H9 (cell line): Measurements from ENCODE around the gene EDEM2. TPM values are rescaled to one million over a fixed set of nuclear protein-coding genes. Genes with fewer than 3 reads are reported as not detected.
"Not testable (repeated sequence)": the region's sequence is repeated elsewhere in the genome, so short reads cannot be mapped to it uniquely, and the experiment has no call there.

ENCODE experiments used
- DNase-seq: peaks from one replicate; pipeline ENCODE4 v3.0.0-alpha.2; 2017
- H2AFZ ChIP-seq: one replicate; pipeline ENCODE4 v1.6.1; 2013; ENCODE audit warnings: mild to moderate bottlenecking, low read length, control low read depth, moderate library complexity
- H2AK5ac ChIP-seq: 2 replicates; pipeline ENCODE4 v1.6.1; 2013; ENCODE audit warnings: low read length, control low read depth, mixed read lengths; ENCODE audit not compliant: insufficient read length
- H2BK120ac ChIP-seq: one replicate; pipeline ENCODE4 v1.6.1; 2013; ENCODE audit warnings: low read depth, mild to moderate bottlenecking, low read length, control low read depth, inconsistent platforms; ENCODE audit not compliant: poor library complexity, severe bottlenecking
- H2BK12ac ChIP-seq: 2 replicates; pipeline ENCODE4 v1.6.1; 2013; ENCODE audit warnings: low read length, control low read depth, mixed read lengths, low read depth; ENCODE audit not compliant: insufficient read length
- H2BK15ac ChIP-seq: 2 replicates; pipeline ENCODE4 v1.6.1; 2013; ENCODE audit warnings: low read depth, low read length, control low read depth
- H2BK20ac ChIP-seq: one replicate; pipeline ENCODE4 v1.6.1; 2013; ENCODE audit warnings: low read depth, mild to moderate bottlenecking, low read length, control low read depth, inconsistent platforms; ENCODE audit not compliant: poor library complexity, severe bottlenecking
- H2BK5ac ChIP-seq: 2 replicates; pipeline ENCODE4 v1.6.1; 2013; ENCODE audit warnings: low read length, control low read depth, mixed read lengths; ENCODE audit not compliant: insufficient read length
- H3K14ac ChIP-seq: 2 replicates; pipeline ENCODE4 v1.6.1; 2013; ENCODE audit warnings: low read length, control low read depth; ENCODE audit not compliant: insufficient read depth
- H3K18ac ChIP-seq: 2 replicates; pipeline ENCODE4 v1.6.1; 2013; ENCODE audit warnings: low read depth, mild to moderate bottlenecking, mixed read lengths, low read length, control low read depth; ENCODE audit not compliant: insufficient read length
- H3K23ac ChIP-seq: 2 replicates; pipeline ENCODE4 v1.6.1; 2013; ENCODE audit warnings: low read length, control low read depth, mixed read lengths, low read depth; ENCODE audit not compliant: insufficient read length
- H3K23me2 ChIP-seq: 2 replicates; pipeline ENCODE4 v1.6.1; 2013; ENCODE audit warnings: low read depth, mild to moderate bottlenecking, mixed read lengths, low read length, control low read depth; ENCODE audit not compliant: insufficient read length, poor library complexity, severe bottlenecking
- H3K27ac ChIP-seq: 2 replicates; pipeline ENCODE4 v1.5.1; 2013; ENCODE audit warnings: low read length, control low read depth, mixed read lengths, low read depth; ENCODE audit not compliant: insufficient read length
- H3K27me3 ChIP-seq: 2 replicates; pipeline ENCODE4 v1.6.1; 2013; ENCODE audit warnings: low read length, control low read depth, inconsistent platforms; ENCODE audit not compliant: insufficient read depth
- H3K4ac ChIP-seq: 2 replicates; pipeline ENCODE4 v1.6.1; 2013; ENCODE audit warnings: low read depth, mild to moderate bottlenecking, control low read depth, inconsistent platforms, low read length, moderate library complexity
- H3K4me1 ChIP-seq: 2 replicates; pipeline ENCODE4 v1.6.1; 2013; ENCODE audit warnings: low read length, control low read depth, inconsistent platforms; ENCODE audit not compliant: insufficient read depth
- H3K4me2 ChIP-seq: 2 replicates; pipeline ENCODE4 v1.6.1; 2013; ENCODE audit warnings: low read length, control low read depth, mixed read lengths; ENCODE audit not compliant: insufficient read length, insufficient read depth
- H3K56ac ChIP-seq: 2 replicates; pipeline ENCODE4 v1.6.1; 2013; ENCODE audit warnings: low read depth, mild to moderate bottlenecking, mixed read lengths, low read length, control low read depth; ENCODE audit not compliant: insufficient read length
- H3K79me1 ChIP-seq: 2 replicates; pipeline ENCODE4 v1.6.1; 2013; ENCODE audit warnings: low read depth, mild to moderate bottlenecking, moderate library complexity, low read length, control low read depth, inconsistent platforms; ENCODE audit not compliant: insufficient read depth, poor library complexity, severe bottlenecking
- H3K79me2 ChIP-seq: 2 replicates; pipeline ENCODE4 v1.6.1; 2013; ENCODE audit warnings: low read length, control low read depth, inconsistent platforms; ENCODE audit not compliant: insufficient read depth
- H3K9ac ChIP-seq: 2 replicates; pipeline ENCODE4 v1.6.1; 2013; ENCODE audit warnings: low read length, control low read depth, mixed read lengths; ENCODE audit not compliant: insufficient read length; ENCODE audit errors: extremely low read depth
- H3K9me3 ChIP-seq: one replicate; pipeline ENCODE4 v1.6.1; 2013; ENCODE audit warnings: low read depth, low read length, inconsistent platforms; ENCODE audit not compliant: control insufficient read depth
- H3T11ph ChIP-seq: one replicate; pipeline ENCODE4 v1.6.1; 2013; ENCODE audit warnings: mild to moderate bottlenecking, low read length, control low read depth, inconsistent platforms
- H4K20me1 ChIP-seq: one replicate; pipeline ENCODE4 v1.6.1; 2013; ENCODE audit not compliant: control insufficient read depth, insufficient read length, insufficient read depth
- H4K5ac ChIP-seq: 2 replicates; pipeline ENCODE4 v1.6.1; 2013; ENCODE audit warnings: low read depth, mild to moderate bottlenecking, mixed read lengths, low read length, control low read depth; ENCODE audit not compliant: insufficient read length
- H4K8ac ChIP-seq: replicated peaks from 2 replicates; pipeline ENCODE4 v1.6.1; 2013; ENCODE audit warnings: low read length, control low read depth, mixed read lengths, low read depth; ENCODE audit not compliant: insufficient read length
- H4K91ac ChIP-seq: 2 replicates; pipeline ENCODE4 v1.6.1; 2013; ENCODE audit warnings: low read depth, mild to moderate bottlenecking, moderate library complexity, mixed read lengths, low read length, control low read depth; ENCODE audit not compliant: insufficient read length
- H3K27ac Mint-ChIP-seq, 3 experiments: 2 replicates in 2 of 3; 3 replicates in 1 of 3; pipeline ENCODE4 v1.8.0; 2020 to 2021; ENCODE audit warnings: mixed read lengths in 3 of 3, mild to moderate bottlenecking in 1 of 3, moderate library complexity in 1 of 3
- H3K27me3 Mint-ChIP-seq: 2 replicates; pipeline ENCODE4 v1.8.0; 2021; ENCODE audit warnings: low read depth, mild to moderate bottlenecking, moderate library complexity, mixed read lengths
- H3K36me3 Mint-ChIP-seq, 3 experiments: 2 replicates in 2 of 3; 3 replicates in 1 of 3; pipeline ENCODE4 v1.8.0; 2020 to 2021; ENCODE audit warnings: low read depth in 3 of 3, mixed read lengths in 3 of 3; ENCODE audit not compliant: insufficient read depth in 1 of 3
- H3K4me1 Mint-ChIP-seq, 2 experiments: 2 replicates each; pipeline ENCODE4 v1.8.0; 2020; ENCODE audit warnings: mixed read lengths in 2 of 2
- H3K4me3 Mint-ChIP-seq, 2 experiments: 2 replicates in 1 of 2; 3 replicates in 1 of 2; pipeline ENCODE4 v1.8.0; 2020 to 2021; ENCODE audit warnings: mild to moderate bottlenecking in 2 of 2, mixed read lengths in 2 of 2, moderate library complexity in 1 of 2
- H3K9me3 Mint-ChIP-seq, 2 experiments: 2 replicates in 1 of 2; 3 replicates in 1 of 2; pipeline ENCODE4 v1.8.0; 2020; ENCODE audit warnings: mild to moderate bottlenecking in 2 of 2, mixed read lengths in 2 of 2, moderate library complexity in 1 of 2
- CTCF ChIP-seq: fragments of 200-600 bp; sonication (generic); conservative IDR thresholded peaks from 3 replicates; pipeline ENCODE4 v1.8.0; 2021; ENCODE audit warnings: antibody characterized with exemption, mild to moderate bottlenecking
- WGBS: extraction: QIAGEN DNeasy Blood & Tissue Kit; methylation state at CpG from one replicate; pipeline ENCODE4 v1.1.7; 2013; ENCODE audit warnings: missing lambda C conversion rate, low lambda C conversion rate, mixed read lengths; ENCODE audit not compliant: insufficient read length; ENCODE audit errors: extremely low coverage; 5-methylcytosine and 5-hydroxymethylcytosine counted together
- total RNA-seq: library from RNA; stranded (reverse); gene quantifications from 2 replicates; pipeline ENCODE4 v1.2.1, GENCODE V29; 2021

EDEM2 gene
- total RNA-seq, 1 experiment from 2014 or later, result 27.8 TPM

- no peak for DNase-seq
- H3K23ac ChIP-seq, result no peak overlapping the region
- no CpG with 5 or more reads among the region's 4 CpGs for WGBS
- H3K14ac ChIP-seq, result no peak overlapping the region
- H3K27me3 Mint-ChIP-seq, result peaks cover 5% of the 10 kb centered on the region; the same call in 1 of the 2 replicates
- H2BK20ac ChIP-seq, result no peak overlapping the region
- H4K20me1 ChIP-seq, result no peaks in the 10 kb centered on the region
- H3K23me2 ChIP-seq, result no peaks in the 10 kb centered on the region
- no peak overlapping the region for H3T11ph ChIP-seq
- H3K27ac ChIP-seq, result no peak overlapping the region
- no peak overlapping the region for H3K4ac ChIP-seq
- no peaks in the 10 kb centered on the region for H3K79me2 ChIP-seq
- H3K9ac ChIP-seq, result no peak overlapping the region
- H3K4me1 Mint-ChIP-seq, result peaks cover 10 to 21% of the 10 kb centered on the region in 2 experiments
- no peaks in the 10 kb centered on the region for H3K27me3 ChIP-seq
- H3K4me3 Mint-ChIP-seq, result peak overlapping the region in 1 of 2 experiments; percentile 12; a peak in 2 of 5 replicates
- H2BK15ac ChIP-seq, result no peak overlapping the region
- peaks cover 2% of the 10 kb centered on the region in 2 experiments; a peak in 2 of 5 replicates for H3K9me3 Mint-ChIP-seq
- no peak overlapping the region for H4K91ac ChIP-seq
- no peak overlapping the region for H4K8ac ChIP-seq
- no peak for TF ChIP-seq CTCF
- H3K36me3 Mint-ChIP-seq, result peaks cover 0 to 3% (median 0%) of the 10 kb centered on the region in 3 experiments; a peak in 2 of 7 replicates
- no peak overlapping the region for H2AK5ac ChIP-seq
- H3K79me1 ChIP-seq, result no peaks in the 10 kb centered on the region
- no peak overlapping the region for H2BK12ac ChIP-seq
- H3K4me2 ChIP-seq, result no peak overlapping the region
- H2AFZ ChIP-seq, result no peak overlapping the region
- H2BK120ac ChIP-seq, result no peak overlapping the region
- no peak overlapping the region for H2BK5ac ChIP-seq
- no peak overlapping the region for H4K5ac ChIP-seq
- H3K56ac ChIP-seq, result no peak overlapping the region
- H3K27ac Mint-ChIP-seq, result no peak overlapping the region
- no peak overlapping the region for H3K18ac ChIP-seq
- H3K4me1 ChIP-seq, result peaks cover 2% of the 10 kb centered on the region; the same call in 1 of the 2 replicates
- H3K9me3 ChIP-seq, result no peaks in the 10 kb centered on the region
Measured at GRCh38 chr20:35165221-35166185, 18.4 kb upstream of the EDEM2 start.

- not testable (repeated sequence) for H3K4me3 Mint-ChIP-seq
Measured at GRCh38 chr20:35164531-35164930, 17.4 kb upstream of the EDEM2 start.

More at GRCh38 chr20:35164531-35164930, 17.4 kb upstream of the EDEM2 start:
- not testable (repeated sequence) for H3K18ac ChIP-seq, H3K4me1 ChIP-seq, H4K8ac ChIP-seq, H3K14ac ChIP-seq, H3K23me2 ChIP-seq, H3K27me3 ChIP-seq, H3T11ph ChIP-seq, H2BK120ac ChIP-seq, H4K20me1 ChIP-seq, H4K91ac ChIP-seq, H3K27ac Mint-ChIP-seq, H2AFZ ChIP-seq, H2BK12ac ChIP-seq, H3K9me3 ChIP-seq, H2AK5ac ChIP-seq, H2BK5ac ChIP-seq, DNase-seq, H2BK15ac ChIP-seq, H3K79me2 ChIP-seq, H3K23ac ChIP-seq, H3K4ac ChIP-seq, H3K9me3 Mint-ChIP-seq, H3K27ac ChIP-seq, H4K5ac ChIP-seq, H3K4me2 ChIP-seq, H3K56ac ChIP-seq, H3K27me3 Mint-ChIP-seq, H3K79me1 ChIP-seq, H3K36me3 Mint-ChIP-seq, H2BK20ac ChIP-seq, H3K9ac ChIP-seq
- H3K4me1 Mint-ChIP-seq, result peaks cover 10 to 21% of the 10 kb centered on the region in 2 experiments
